OCI-LY7 (cell line): Measurements from ENCODE around the gene RNF223. TPM values are rescaled to one million over a fixed set of nuclear protein-coding genes. Genes with fewer than 3 reads are reported as not detected.

ENCODE experiments used
- BruUV-seq: library from RNA; stranded (reverse); fragments of 400-500 nt; replicated peaks from 2 replicates; lab custom pipeline; 2021; lab: Mats Ljungman, UMichigan
- CTCF ChIA-PET: fragments of 300-600 bp; sonication (Branson Sonifier 250); formaldehyde crosslinking; loops from one replicate; lab custom pipeline; 2022; ENCODE audit warnings: antibody characterized with exemption; ENCODE audit not compliant: unreplicated experiment; lab: Charles Lee
- POLR2A ChIA-PET: fragments of 300-600 bp; sonication (Branson Sonifier 250); formaldehyde crosslinking; loops from one replicate; lab custom pipeline; 2022; ENCODE audit warnings: antibody characterized with exemption; lab: Charles Lee
- DNase-seq: peaks from one replicate; pipeline ENCODE4 v3.0.0-alpha.2; 2015; ENCODE audit warnings: low spot score
- H2AFZ ChIP-seq: fragments of 200-600 bp; sonication (generic), shearing (Covaris generic); 2 replicates; pipeline ENCODE4 v1.6.1; 2014; ENCODE audit warnings: mild to moderate bottlenecking, antibody characterized with exemption, low read length, moderate library complexity
- H3K27ac ChIP-seq: fragments of 200-600 bp; sonication (generic); 2 replicates; pipeline ENCODE4 v1.5.1; 2014; ENCODE audit warnings: mixed run types, low read depth, mild to moderate bottlenecking, moderate library complexity, low read length, inconsistent platforms; ENCODE audit not compliant: poor library complexity, severe bottlenecking
- H3K36me3 ChIP-seq: fragments of 200-600 bp; sonication (generic); 2 replicates; pipeline ENCODE4 v1.6.1; 2014; ENCODE audit warnings: mild to moderate bottlenecking, antibody characterized with exemption, low read length, moderate library complexity, mixed read lengths; ENCODE audit not compliant: insufficient read depth
- H3K4me1 ChIP-seq: fragments of 200-600 bp; sonication (generic); 2 replicates; pipeline ENCODE4 v1.5.1; 2014; ENCODE audit warnings: mild to moderate bottlenecking, low read length; ENCODE audit not compliant: insufficient read depth, poor library complexity, severe bottlenecking
- H3K4me2 ChIP-seq: fragments of 200-600 bp; sonication (generic); 2 replicates; pipeline ENCODE4 v1.6.1; 2014; ENCODE audit warnings: mild to moderate bottlenecking, low read length
- H3K4me3 ChIP-seq: fragments of 200-600 bp; sonication (generic); 2 replicates; pipeline ENCODE4 v1.5.1; 2014; ENCODE audit warnings: mild to moderate bottlenecking, low read depth, low read length; ENCODE audit not compliant: poor library complexity, severe bottlenecking
- H3K79me2 ChIP-seq: fragments of 200-600 bp; sonication (generic); 2 replicates; pipeline ENCODE4 v1.6.1; 2016; ENCODE audit warnings: low read depth, mild to moderate bottlenecking, low read length, moderate library complexity, mixed read lengths; ENCODE audit not compliant: insufficient read depth
- H3K9me2 ChIP-seq: fragments of 200-600 bp; sonication (generic); 2 replicates; pipeline ENCODE4 v1.6.1; 2016; ENCODE audit warnings: mild to moderate bottlenecking, low read length, mixed read lengths; ENCODE audit not compliant: insufficient read depth
- H3K9me3 ChIP-seq: fragments of 200-600 bp; sonication (generic); 2 replicates; pipeline ENCODE4 v1.6.1; 2014; ENCODE audit warnings: mild to moderate bottlenecking, mixed run types, low read length, mixed read lengths
- H4K20me1 ChIP-seq: fragments of 200-600 bp; sonication (generic); 2 replicates; pipeline ENCODE4 v1.6.1; 2014; ENCODE audit warnings: mild to moderate bottlenecking, antibody characterized with exemption, low read length, moderate library complexity, mixed read lengths; ENCODE audit not compliant: insufficient read depth
- EZH2phosphoT487 ChIP-seq: fragments of 200-600 bp; sonication (generic); IDR thresholded peaks from 2 replicates; pipeline ENCODE4 v1.6.1; 2018; ENCODE audit warnings: low read depth, borderline replicate concordance, mild to moderate bottlenecking, mixed run types, antibody characterized with exemption, low read length, moderate library complexity, mixed read lengths
- intact Hi-C: fragments of 100-400 bp; cut with micrococcal nuclease; formaldehyde crosslinking; loops from one replicate; pipeline ENCODE4 v1.10.0; 2022; ENCODE audit not compliant: unreplicated experiment
- total RNA-seq, 2 experiments: library from RNA; depleted of rRNA in 1 of 2; stranded (reverse); fragments of >200 nt in 1 of 2; shearing (Covaris generic) in 1 of 2; gene quantifications; 2 replicates each; pipeline ENCODE4 v1.2.3, GENCODE V29; 2014 to 2022
- TF ChIP-seq, protein P1 (sequence below): fragments of 200-600 bp; sonication (generic); conservative IDR thresholded peaks from 2 replicates; pipeline ENCODE4 v1.5.1; 2014; ENCODE audit warnings: mild to moderate bottlenecking, antibody characterized with exemption, low read length, moderate library complexity, mixed read lengths

The RNF223 gene
- total RNA-seq, 2 experiments from 2014 or later, result not detected

DNA sequence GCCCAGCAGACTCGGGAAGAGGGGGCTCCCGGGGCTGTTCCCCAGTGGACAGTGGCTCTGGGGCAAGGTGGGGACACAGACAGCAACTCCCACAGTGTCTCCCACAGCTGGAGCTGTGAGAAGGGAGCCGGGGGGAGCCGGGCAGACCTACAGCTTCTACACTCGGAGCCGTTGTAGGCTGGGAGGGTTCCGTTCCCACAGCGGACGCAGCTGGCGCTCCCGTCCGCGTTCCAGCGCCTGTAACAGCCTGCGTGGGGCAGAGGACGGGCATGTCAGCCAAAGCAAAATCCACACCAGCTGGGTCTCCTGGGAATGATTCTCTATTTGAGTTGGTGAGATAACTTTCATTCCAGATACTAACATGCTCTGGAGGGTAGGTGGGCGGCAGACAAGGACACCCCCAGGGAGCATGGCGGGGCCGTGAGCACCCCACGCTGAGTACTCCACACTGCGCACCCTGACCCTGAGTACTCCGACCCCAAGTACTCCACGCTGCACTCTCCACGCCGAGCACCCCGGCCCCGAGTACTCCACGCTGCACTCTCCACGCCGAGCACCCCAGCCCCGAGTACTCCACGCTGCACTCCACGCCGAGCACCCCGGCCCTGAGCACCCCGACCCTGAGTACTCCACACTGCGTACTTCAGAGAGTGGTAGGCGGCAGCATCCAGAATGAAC, 13.4 kb upstream of the RNF223 start:
- no peak overlapping the region for H3K27ac ChIP-seq
- no peaks in the 10 kb centered on the region for H3K36me3 ChIP-seq
- no peaks in the 10 kb centered on the region for H3K79me2 ChIP-seq
- no peaks in the 10 kb centered on the region for H3K9me3 ChIP-seq
- no peak for DNase-seq
- POLR2A ChIA-PET, result no interaction called here
- H3K9me2 ChIP-seq, result no peaks in the 10 kb centered on the region
- no peaks in the 10 kb centered on the region for H4K20me1 ChIP-seq
- no peak overlapping the region for H3K4me2 ChIP-seq
- no peaks in the 10 kb centered on the region for H3K4me1 ChIP-seq
- no peak for TF ChIP-seq EZH2phosphoT487
- TF ChIP-seq, protein P1, sequence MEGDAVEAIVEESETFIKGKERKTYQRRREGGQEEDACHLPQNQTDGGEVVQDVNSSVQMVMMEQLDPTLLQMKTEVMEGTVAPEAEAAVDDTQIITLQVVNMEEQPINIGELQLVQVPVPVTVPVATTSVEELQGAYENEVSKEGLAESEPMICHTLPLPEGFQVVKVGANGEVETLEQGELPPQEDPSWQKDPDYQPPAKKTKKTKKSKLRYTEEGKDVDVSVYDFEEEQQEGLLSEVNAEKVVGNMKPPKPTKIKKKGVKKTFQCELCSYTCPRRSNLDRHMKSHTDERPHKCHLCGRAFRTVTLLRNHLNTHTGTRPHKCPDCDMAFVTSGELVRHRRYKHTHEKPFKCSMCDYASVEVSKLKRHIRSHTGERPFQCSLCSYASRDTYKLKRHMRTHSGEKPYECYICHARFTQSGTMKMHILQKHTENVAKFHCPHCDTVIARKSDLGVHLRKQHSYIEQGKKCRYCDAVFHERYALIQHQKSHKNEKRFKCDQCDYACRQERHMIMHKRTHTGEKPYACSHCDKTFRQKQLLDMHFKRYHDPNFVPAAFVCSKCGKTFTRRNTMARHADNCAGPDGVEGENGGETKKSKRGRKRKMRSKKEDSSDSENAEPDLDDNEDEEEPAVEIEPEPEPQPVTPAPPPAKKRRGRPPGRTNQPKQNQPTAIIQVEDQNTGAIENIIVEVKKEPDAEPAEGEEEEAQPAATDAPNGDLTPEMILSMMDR, result no peak
- intact Hi-C loops, result no loop called here
- BruUV-seq, result no TSS peak
- CTCF ChIA-PET, result no interaction called here
- H3K4me3 ChIP-seq, result no peak overlapping the region
- no peak overlapping the region for H2AFZ ChIP-seq

DNA sequence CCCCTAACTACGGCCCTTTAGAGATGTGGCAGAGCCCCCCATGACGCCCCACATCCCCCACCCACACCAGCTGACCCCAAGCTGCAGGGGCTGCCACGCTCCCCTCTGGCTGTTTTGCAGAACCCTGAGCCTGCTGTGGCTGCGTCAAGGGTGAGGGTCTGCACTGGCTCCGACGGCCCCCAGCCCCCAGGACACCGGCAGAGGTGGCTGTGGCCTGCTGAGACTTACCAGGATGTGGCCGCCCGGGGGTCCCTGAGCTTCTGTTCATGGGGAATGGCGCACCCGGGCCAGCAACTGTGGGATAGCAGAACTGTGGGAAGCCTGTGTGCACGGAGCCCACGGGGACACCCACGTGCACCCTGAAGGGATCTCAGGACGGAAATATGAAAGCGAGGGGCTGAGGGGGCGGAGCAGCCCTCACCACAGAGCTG, 12.8 kb upstream of the RNF223 start:
- Histone ChIP-seq H3K4me2 (no peak overlapping the region), H3K9me2 (no peaks in the 10 kb centered on the region), H3K36me3 (no peaks in the 10 kb centered on the region), H3K4me1 (no peaks in the 10 kb centered on the region), H3K9me3 (no peaks in the 10 kb centered on the region), H3K4me3 (no peak overlapping the region), H3K27ac (no peak overlapping the region), H2AFZ (no peak overlapping the region), H4K20me1 (no peaks in the 10 kb centered on the region), H3K79me2 (no peaks in the 10 kb centered on the region)
- ChIA-PET POLR2A (no interaction called here), CTCF (no interaction called here)
- no TSS peak for BruUV-seq
- intact Hi-C loops, result no loop called here
- TF ChIP-seq EZH2phosphoT487, result no peak
- TF ChIP-seq, protein P1, result no peak
- DNase-seq, result no peak

DNA sequence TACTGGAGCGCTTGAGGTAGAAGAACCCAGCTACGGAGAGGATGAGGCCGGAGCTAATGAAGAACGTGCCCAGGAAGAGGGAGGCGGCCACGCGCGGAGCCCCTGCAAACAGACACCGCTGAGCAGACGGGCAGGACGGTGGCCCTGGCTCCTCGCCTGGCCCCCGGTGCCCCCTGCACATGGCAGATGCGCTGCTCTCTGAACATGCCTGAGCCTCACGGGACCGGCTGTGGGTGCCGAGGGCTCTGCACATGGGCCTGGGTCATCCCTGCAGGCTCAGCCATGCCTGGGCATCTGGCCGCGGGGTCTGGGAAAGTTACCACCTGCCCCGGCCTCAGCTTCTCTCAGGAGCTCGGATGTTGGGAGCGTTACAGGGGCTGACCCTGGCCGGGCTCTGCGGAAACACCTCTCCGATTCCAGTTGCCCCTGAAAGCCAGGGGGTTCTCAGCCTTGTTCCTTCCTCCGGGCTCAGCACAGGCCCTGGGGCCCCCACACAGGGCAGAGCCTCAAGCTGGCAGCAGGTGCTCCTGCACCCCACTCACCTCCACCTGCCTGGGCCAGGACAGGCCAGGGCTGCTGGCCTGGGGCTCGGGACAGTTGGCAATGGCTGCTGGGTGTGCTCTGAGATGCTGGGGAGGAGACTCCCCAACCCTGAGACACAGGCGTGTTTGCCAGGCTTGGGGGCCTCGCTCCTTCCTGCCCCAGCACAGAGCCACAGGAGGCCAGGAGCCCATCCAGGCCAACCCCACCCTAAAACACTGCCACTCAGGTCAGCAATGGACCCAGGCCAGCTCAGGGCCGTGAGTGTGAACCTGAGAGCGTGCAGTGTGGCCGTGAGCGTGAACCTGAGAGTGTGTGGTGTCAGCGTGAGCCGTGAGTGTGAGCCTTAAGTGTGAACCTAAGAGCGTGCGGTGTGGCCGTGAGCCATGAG, 12.1 kb upstream of the RNF223 start:
- Histone ChIP-seq H4K20me1 (no peaks in the 10 kb centered on the region), H3K9me2 (no peaks in the 10 kb centered on the region), H3K9me3 (no peaks in the 10 kb centered on the region), H3K4me1 (no peaks in the 10 kb centered on the region), H3K4me2 (no peak overlapping the region), H2AFZ (no peak overlapping the region), H3K79me2 (no peaks in the 10 kb centered on the region), H3K4me3 (no peak overlapping the region), H3K27ac (no peak overlapping the region), H3K36me3 (no peaks in the 10 kb centered on the region)
- CTCF ChIA-PET, result no interaction called here
- TF ChIP-seq, protein P1, result no peak
- TF ChIP-seq EZH2phosphoT487, result no peak
- intact Hi-C loops, result no loop called here
- POLR2A ChIA-PET, result no interaction called here
- no TSS peak for BruUV-seq
- DNase-seq, result no peak
